Measurements from ENCODE around the gene PRMT7.

GRCh38 chr16:68267612-68268405 lies 43.0 kb upstream of the PRMT7 start:
- TF ChIP-seq CTCF (IDR thresholded peaks at IDR 0.05): no peak
- no peak for TF ChIP-seq POLR2A (IDR thresholded peaks at IDR 0.05)
